HEK293 (cell line): Measurements from ENCODE around the gene TRIM44.

Experiments
- ZNF280C ChIP-seq: fragments of 450-650 bp; formaldehyde crosslinking; IDR thresholded peaks from 2 replicates; pipeline ENCODE4 v1.5.1; 2016; ENCODE audit warnings: missing biosample characterization, missing genetic modification characterization
- TF ChIP-seq, protein P1 (sequence below): fragments of 450-650 bp; formaldehyde crosslinking; IDR thresholded peaks from 2 replicates; pipeline ENCODE4 v1.5.1; 2016; ENCODE audit warnings: missing biosample characterization, missing genetic modification characterization
- TF ChIP-seq, protein P2 (sequence below): fragments of 450-650 bp; formaldehyde crosslinking; IDR thresholded peaks from 2 replicates; pipeline ENCODE4 v1.5.1; 2016; ENCODE audit warnings: missing biosample characterization, missing genetic modification characterization
- TF ChIP-seq, protein P3 (sequence below): fragments of 450-650 bp; formaldehyde crosslinking; IDR thresholded peaks from 2 replicates; pipeline ENCODE4 v1.5.1; 2017; ENCODE audit warnings: missing biosample characterization, missing genetic modification characterization

GRCh38 chr11:35794333-35794732 lies 131.8 kb downstream of the TRIM44 start:
- TF ChIP-seq, protein P1, sequence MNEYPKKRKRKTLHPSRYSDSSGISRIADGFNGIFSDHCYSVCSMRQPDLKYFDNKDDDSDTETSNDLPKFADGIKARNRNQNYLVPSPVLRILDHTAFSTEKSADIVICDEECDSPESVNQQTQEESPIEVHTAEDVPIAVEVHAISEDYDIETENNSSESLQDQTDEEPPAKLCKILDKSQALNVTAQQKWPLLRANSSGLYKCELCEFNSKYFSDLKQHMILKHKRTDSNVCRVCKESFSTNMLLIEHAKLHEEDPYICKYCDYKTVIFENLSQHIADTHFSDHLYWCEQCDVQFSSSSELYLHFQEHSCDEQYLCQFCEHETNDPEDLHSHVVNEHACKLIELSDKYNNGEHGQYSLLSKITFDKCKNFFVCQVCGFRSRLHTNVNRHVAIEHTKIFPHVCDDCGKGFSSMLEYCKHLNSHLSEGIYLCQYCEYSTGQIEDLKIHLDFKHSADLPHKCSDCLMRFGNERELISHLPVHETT (tag by site-specific recombination) = no peak
- TF ChIP-seq, protein P2, sequence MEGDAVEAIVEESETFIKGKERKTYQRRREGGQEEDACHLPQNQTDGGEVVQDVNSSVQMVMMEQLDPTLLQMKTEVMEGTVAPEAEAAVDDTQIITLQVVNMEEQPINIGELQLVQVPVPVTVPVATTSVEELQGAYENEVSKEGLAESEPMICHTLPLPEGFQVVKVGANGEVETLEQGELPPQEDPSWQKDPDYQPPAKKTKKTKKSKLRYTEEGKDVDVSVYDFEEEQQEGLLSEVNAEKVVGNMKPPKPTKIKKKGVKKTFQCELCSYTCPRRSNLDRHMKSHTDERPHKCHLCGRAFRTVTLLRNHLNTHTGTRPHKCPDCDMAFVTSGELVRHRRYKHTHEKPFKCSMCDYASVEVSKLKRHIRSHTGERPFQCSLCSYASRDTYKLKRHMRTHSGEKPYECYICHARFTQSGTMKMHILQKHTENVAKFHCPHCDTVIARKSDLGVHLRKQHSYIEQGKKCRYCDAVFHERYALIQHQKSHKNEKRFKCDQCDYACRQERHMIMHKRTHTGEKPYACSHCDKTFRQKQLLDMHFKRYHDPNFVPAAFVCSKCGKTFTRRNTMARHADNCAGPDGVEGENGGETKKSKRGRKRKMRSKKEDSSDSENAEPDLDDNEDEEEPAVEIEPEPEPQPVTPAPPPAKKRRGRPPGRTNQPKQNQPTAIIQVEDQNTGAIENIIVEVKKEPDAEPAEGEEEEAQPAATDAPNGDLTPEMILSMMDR (tag by site-specific recombination) = no peak
- TF ChIP-seq, protein P3, sequence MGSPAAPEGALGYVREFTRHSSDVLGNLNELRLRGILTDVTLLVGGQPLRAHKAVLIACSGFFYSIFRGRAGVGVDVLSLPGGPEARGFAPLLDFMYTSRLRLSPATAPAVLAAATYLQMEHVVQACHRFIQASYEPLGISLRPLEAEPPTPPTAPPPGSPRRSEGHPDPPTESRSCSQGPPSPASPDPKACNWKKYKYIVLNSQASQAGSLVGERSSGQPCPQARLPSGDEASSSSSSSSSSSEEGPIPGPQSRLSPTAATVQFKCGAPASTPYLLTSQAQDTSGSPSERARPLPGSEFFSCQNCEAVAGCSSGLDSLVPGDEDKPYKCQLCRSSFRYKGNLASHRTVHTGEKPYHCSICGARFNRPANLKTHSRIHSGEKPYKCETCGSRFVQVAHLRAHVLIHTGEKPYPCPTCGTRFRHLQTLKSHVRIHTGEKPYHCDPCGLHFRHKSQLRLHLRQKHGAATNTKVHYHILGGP = no peak
- no peak for TF ChIP-seq ZNF280C (tag by site-specific recombination)
